SU-DHL-6 (cell line): Measurements from ENCODE around the gene PIGR.

ENCODE experiments used
- H2AFZ ChIP-seq: fragments of 200-600 bp; sonication (generic); 2 replicates; pipeline ENCODE4 v1.6.1; 2014; ENCODE audit warnings: low read depth, mild to moderate bottlenecking, moderate library complexity, mixed read lengths, antibody characterized with exemption, low read length; ENCODE audit not compliant: severe bottlenecking
- H3F3A ChIP-seq: fragments of 200-600 bp; shearing (Covaris generic); 2 replicates; pipeline ENCODE4 v1.6.0; 2016; ENCODE audit warnings: antibody characterized with exemption, mild to moderate bottlenecking; ENCODE audit not compliant: insufficient read depth
- H3K27ac ChIP-seq: fragments of 200-600 bp; sonication (generic); 2 replicates; pipeline ENCODE4 v1.5.1; 2016; ENCODE audit warnings: low read depth, mild to moderate bottlenecking, low read length, moderate library complexity, mixed read lengths
- H3K27me3 ChIP-seq: fragments of 200-600 bp; sonication (generic), shearing (Covaris generic); 2 replicates; pipeline ENCODE4 v1.6.0; 2014; ENCODE audit warnings: mild to moderate bottlenecking, low read length
- H3K36me3 ChIP-seq: fragments of 200-600 bp; sonication (generic); 2 replicates; pipeline ENCODE4 v1.6.1; 2014; ENCODE audit warnings: mild to moderate bottlenecking, low read length, mixed read lengths
- H3K4me2 ChIP-seq: fragments of 300-600, 200-600 bp; shearing (Covaris generic), sonication (generic); 2 replicates; pipeline ENCODE4 v1.6.0; 2014; ENCODE audit warnings: low read length, low read depth, mild to moderate bottlenecking; ENCODE audit not compliant: poor library complexity, severe bottlenecking
- H3K4me3 ChIP-seq: fragments of 200-600 bp; sonication (generic); 2 replicates; pipeline ENCODE4 v1.5.1; 2014; ENCODE audit warnings: antibody characterized with exemption, low read length, mild to moderate bottlenecking, mixed read lengths; ENCODE audit not compliant: insufficient read depth, poor library complexity, severe bottlenecking
- H3K79me2 ChIP-seq: fragments of 200-600 bp; sonication (generic); 2 replicates; pipeline ENCODE4 v1.6.1; 2014; ENCODE audit warnings: mild to moderate bottlenecking, low read length, moderate library complexity; ENCODE audit not compliant: insufficient read depth
- H3K9ac ChIP-seq: fragments of 200-600 bp; sonication (generic); 2 replicates; pipeline ENCODE4 v1.7.0; 2014; ENCODE audit warnings: mild to moderate bottlenecking, low read length
- H3K9me2 ChIP-seq: fragments of 200-600 bp; sonication (generic); replicated peaks from 2 replicates; pipeline ENCODE4 v1.6.1; 2014; ENCODE audit warnings: low read length; ENCODE audit not compliant: insufficient read depth
- H3K9me3 ChIP-seq: fragments of 200-600 bp; sonication (generic); 2 replicates; pipeline ENCODE4 v1.6.1; 2014; ENCODE audit warnings: low read length, mixed read lengths; ENCODE audit not compliant: insufficient read depth
- H4K20me1 ChIP-seq: fragments of 200-600 bp; sonication (generic); 2 replicates; pipeline ENCODE4 v1.6.1; 2014; ENCODE audit warnings: low read depth, mild to moderate bottlenecking, antibody characterized with exemption, low read length, moderate library complexity, mixed read lengths
- EZH2phosphoT487 ChIP-seq: fragments of 200-600 bp; sonication (generic), shearing (Covaris generic); conservative IDR thresholded peaks from 2 replicates; pipeline ENCODE4 v1.6.1; 2018; ENCODE audit warnings: mild to moderate bottlenecking, antibody characterized with exemption, low read length, moderate library complexity, mixed read lengths
- TF ChIP-seq, protein P1 (sequence below): fragments of 200-600 bp; sonication (generic); IDR thresholded peaks from one replicate; pipeline ENCODE4 v1.5.1; 2017; ENCODE audit warnings: antibody characterized with exemption, mild to moderate bottlenecking, low read length, moderate library complexity; ENCODE audit not compliant: insufficient read depth, poor library complexity, severe bottlenecking

The PIGR gene

GRCh38 chr1:206895837-206896242, 50.4 kb downstream of the PIGR start:
- H3K9me3 ChIP-seq = no peaks in the 10 kb centered on the region
- H2AFZ ChIP-seq = no peak overlapping the region
- H4K20me1 ChIP-seq = no peaks in the 10 kb centered on the region
- TF ChIP-seq, protein P1, sequence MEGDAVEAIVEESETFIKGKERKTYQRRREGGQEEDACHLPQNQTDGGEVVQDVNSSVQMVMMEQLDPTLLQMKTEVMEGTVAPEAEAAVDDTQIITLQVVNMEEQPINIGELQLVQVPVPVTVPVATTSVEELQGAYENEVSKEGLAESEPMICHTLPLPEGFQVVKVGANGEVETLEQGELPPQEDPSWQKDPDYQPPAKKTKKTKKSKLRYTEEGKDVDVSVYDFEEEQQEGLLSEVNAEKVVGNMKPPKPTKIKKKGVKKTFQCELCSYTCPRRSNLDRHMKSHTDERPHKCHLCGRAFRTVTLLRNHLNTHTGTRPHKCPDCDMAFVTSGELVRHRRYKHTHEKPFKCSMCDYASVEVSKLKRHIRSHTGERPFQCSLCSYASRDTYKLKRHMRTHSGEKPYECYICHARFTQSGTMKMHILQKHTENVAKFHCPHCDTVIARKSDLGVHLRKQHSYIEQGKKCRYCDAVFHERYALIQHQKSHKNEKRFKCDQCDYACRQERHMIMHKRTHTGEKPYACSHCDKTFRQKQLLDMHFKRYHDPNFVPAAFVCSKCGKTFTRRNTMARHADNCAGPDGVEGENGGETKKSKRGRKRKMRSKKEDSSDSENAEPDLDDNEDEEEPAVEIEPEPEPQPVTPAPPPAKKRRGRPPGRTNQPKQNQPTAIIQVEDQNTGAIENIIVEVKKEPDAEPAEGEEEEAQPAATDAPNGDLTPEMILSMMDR = no peak
- no peak for TF ChIP-seq EZH2phosphoT487
- H3K4me3 ChIP-seq = no peak overlapping the region
- no peaks in the 10 kb centered on the region for H3K27me3 ChIP-seq
- no peaks in the 10 kb centered on the region for H3K36me3 ChIP-seq
- no peak overlapping the region for H3K9ac ChIP-seq
- no peak overlapping the region for H3K27ac ChIP-seq
- no peaks in the 10 kb centered on the region for H3F3A ChIP-seq
- H3K9me2 ChIP-seq = no peaks in the 10 kb centered on the region
- no peak overlapping the region for H3K4me2 ChIP-seq
- no peaks in the 10 kb centered on the region for H3K79me2 ChIP-seq

DNA sequence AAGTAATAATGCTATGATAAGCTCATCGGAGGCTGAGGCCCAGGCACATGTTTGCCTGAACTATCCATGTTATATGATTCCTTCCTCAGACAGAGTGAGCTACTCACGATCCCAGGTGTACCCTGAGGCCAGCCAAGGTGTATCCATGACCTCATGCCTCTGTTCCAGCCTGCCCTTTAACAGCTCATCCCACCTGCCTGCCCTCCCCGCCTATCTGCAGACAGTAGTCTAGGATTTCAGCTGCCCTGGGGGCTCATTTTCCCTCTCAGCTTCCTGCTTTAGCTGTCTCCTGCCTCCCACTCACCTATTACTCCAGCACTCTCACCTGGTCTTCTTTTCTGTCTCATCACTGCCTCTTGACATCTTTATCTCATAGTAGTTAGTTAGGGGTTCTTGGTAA, 50.9 kb downstream of the PIGR start:
- Histone ChIP-seq H3K9ac (no peak overlapping the region), H2AFZ (no peak overlapping the region), H3F3A (no peaks in the 10 kb centered on the region), H3K79me2 (no peaks in the 10 kb centered on the region), H3K27ac (no peak overlapping the region), H3K9me3 (no peaks in the 10 kb centered on the region), H3K36me3 (no peaks in the 10 kb centered on the region), H3K27me3 (no peaks in the 10 kb centered on the region), H3K4me3 (no peak overlapping the region), H3K4me2 (no peak overlapping the region), H4K20me1 (no peaks in the 10 kb centered on the region), H3K9me2 (no peaks in the 10 kb centered on the region)
- TF ChIP-seq, protein P1 = no peak
- no peak for TF ChIP-seq EZH2phosphoT487

DNA sequence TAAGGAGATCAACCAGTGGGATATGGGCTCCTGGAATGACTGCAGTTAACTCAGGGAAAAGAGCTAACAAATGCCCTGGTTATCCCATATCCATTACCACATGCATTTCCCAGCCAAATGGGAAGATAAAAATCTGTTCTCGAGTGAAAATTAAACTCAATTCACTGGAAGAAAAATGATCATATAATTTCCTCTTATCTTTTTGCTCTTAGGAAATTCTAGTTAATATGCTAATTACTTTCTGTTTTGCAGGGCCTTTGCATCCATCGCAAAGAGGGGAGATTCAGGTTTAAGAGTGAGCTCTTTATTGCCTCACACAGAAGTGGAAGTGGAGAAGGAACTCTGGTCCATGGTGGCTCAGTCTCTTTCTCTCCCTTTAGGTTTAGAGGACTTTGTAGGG, 52.9 kb downstream of the PIGR start:
- Histone ChIP-seq H3K9me2 (no peaks in the 10 kb centered on the region), H3K27ac (no peak overlapping the region), H3K4me2 (no peak overlapping the region), H3F3A (no peaks in the 10 kb centered on the region), H2AFZ (no peak overlapping the region), H4K20me1 (no peaks in the 10 kb centered on the region), H3K36me3 (no peaks in the 10 kb centered on the region), H3K79me2 (no peaks in the 10 kb centered on the region), H3K9me3 (no peaks in the 10 kb centered on the region), H3K9ac (no peak overlapping the region), H3K4me3 (no peak overlapping the region), H3K27me3 (no peaks in the 10 kb centered on the region)
- TF ChIP-seq, protein P1 = no peak
- TF ChIP-seq EZH2phosphoT487 = no peak
